AG04449 (cell line): ENCODE measurements around the gene TOLLIP.

Source experiments
- CTCF ChIA-PET: fragments of 350-600 bp; formaldehyde crosslinking; extraction: SDS; loops from one replicate; lab custom pipeline; 2021; ENCODE audit warnings: antibody characterized with exemption; lab: Yijun Ruan, JAX
- POLR2A ChIA-PET: fragments of 400-600, 350-600 bp; formaldehyde crosslinking; extraction: SDS; loops from one replicate; lab custom pipeline; 2020; ENCODE audit warnings: antibody characterized with exemption, inconsistent platforms; lab: Yijun Ruan, JAX
- DNase-seq: peaks from one replicate; pipeline ENCODE4 v3.0.0-alpha.2; 2010; ENCODE audit warnings: low read depth, low spot score
- H3K4me3 ChIP-seq: 2 replicates; pipeline ENCODE4 v1.5.1; 2011; ENCODE audit warnings: low read depth, mild to moderate bottlenecking, control low read depth, low read length
- CTCF ChIP-seq: IDR thresholded peaks from one replicate; pipeline ENCODE4 v1.5.1; 2011; ENCODE audit warnings: mild to moderate bottlenecking, moderate library complexity, low read length, control low read depth, inconsistent platforms; ENCODE audit not compliant: insufficient read depth; ENCODE audit errors: missing control alignments

Gene TOLLIP

GRCh38 chr11:1235901-1236315 lies 73.5 kb downstream of the TOLLIP start:
- CTCF ChIA-PET: no interaction called here
- DNase-seq: no peak
- no peak overlapping the region for H3K4me3 ChIP-seq
- no peak for TF ChIP-seq CTCF
- POLR2A ChIA-PET: interaction anchor here (0.6 kb wide), 1 partner anchor 357 kb away, joined by 3 read pairs; no protein-coding TSS in a partner anchor

GRCh38 chr11:1235306-1235900 lies 74.0 kb downstream of the TOLLIP start:
- CTCF ChIA-PET: interaction anchor here (1.0 kb wide), 1 partner anchor 33 kb away, joined by 3 read pairs; no protein-coding TSS in a partner anchor
- H3K4me3 ChIP-seq: no peak overlapping the region
- DNase-seq: no peak
- TF ChIP-seq CTCF: no peak
- POLR2A ChIA-PET: interaction anchor here (0.6 kb wide), 1 partner anchor 357 kb away, joined by 3 read pairs; no protein-coding TSS in a partner anchor

GRCh38 chr11:1234771-1235305 lies 74.6 kb downstream of the TOLLIP start:
- no peak overlapping the region for H3K4me3 ChIP-seq
- ChIA-PET CTCF (interaction anchor here (1.0 kb wide), 1 partner anchor 33 kb away, joined by 3 read pairs; no protein-coding TSS in a partner anchor), POLR2A (no interaction called here)
- no peak for DNase-seq
- no peak for TF ChIP-seq CTCF

- CTCF ChIA-PET: no interaction called here
- POLR2A ChIA-PET: no interaction called here
- no peak for DNase-seq
- H3K4me3 ChIP-seq: no peak overlapping the region
- TF ChIP-seq CTCF: no peak
These were observed 75.2 kb downstream of the TOLLIP start for GRCh38 chr11:1234054-1234720.

GRCh38 chr11:1233351-1234053 lies 75.9 kb downstream of the TOLLIP start:
- no peak for TF ChIP-seq CTCF
- H3K4me3 ChIP-seq: no peak overlapping the region
- no peak for DNase-seq
- ChIA-PET CTCF (no interaction called here), POLR2A (no interaction called here)
